Esophagus muscularis mucosa (tissue), 4 donors: ENCODE results near the gene RSU1.

Experiments
- EP300 ChIP-seq: sonication (generic); formaldehyde crosslinking; IDR thresholded peaks from one replicate; pipeline ENCODE4 v1.6.1; 2017; ENCODE audit warnings: antibody characterized with exemption
- POLR2AphosphoS5 ChIP-seq, 2 donors: sonication (generic); formaldehyde crosslinking; IDR thresholded peaks; one replicate each; pipeline ENCODE4 v1.6.1; 2017; ENCODE audit warnings: antibody characterized with exemption in 2 of 2
- TF ChIP-seq, protein P1 (sequence below), 3 experiments: fragments of 200-600 bp in 2 of 3; fragments of 450-650 bp in 1 of 3; sonication (generic) in 2 of 3; IDR thresholded peaks; one replicate each; pipeline ENCODE4 v1.5.1; 2017 to 2019; ENCODE audit warnings: antibody characterized with exemption in 3 of 3, mild to moderate bottlenecking in 2 of 3, moderate library complexity in 1 of 3

DNA sequence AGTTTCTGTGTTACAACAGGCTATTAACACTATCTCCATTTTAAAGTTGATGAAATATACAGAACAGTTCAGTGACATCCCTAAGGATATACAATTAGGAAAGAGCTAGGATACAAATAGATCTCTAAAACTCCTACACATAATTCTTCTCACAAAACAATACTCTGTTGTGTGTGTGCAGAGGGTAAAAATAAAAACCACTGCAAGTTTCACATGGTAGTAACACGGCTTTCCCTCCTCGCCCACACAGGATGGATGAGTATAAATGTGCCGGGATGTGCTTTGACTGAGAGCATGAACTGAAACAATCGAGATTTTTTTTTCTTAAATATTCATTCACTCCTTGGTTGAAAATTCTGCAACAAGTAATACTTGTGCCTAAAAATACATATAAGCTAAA is 164.0 kb downstream of the RSU1 start:
- TF ChIP-seq, protein P1, sequence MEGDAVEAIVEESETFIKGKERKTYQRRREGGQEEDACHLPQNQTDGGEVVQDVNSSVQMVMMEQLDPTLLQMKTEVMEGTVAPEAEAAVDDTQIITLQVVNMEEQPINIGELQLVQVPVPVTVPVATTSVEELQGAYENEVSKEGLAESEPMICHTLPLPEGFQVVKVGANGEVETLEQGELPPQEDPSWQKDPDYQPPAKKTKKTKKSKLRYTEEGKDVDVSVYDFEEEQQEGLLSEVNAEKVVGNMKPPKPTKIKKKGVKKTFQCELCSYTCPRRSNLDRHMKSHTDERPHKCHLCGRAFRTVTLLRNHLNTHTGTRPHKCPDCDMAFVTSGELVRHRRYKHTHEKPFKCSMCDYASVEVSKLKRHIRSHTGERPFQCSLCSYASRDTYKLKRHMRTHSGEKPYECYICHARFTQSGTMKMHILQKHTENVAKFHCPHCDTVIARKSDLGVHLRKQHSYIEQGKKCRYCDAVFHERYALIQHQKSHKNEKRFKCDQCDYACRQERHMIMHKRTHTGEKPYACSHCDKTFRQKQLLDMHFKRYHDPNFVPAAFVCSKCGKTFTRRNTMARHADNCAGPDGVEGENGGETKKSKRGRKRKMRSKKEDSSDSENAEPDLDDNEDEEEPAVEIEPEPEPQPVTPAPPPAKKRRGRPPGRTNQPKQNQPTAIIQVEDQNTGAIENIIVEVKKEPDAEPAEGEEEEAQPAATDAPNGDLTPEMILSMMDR (IDR thresholded peaks at IDR 0.05): no peak
- TF ChIP-seq POLR2AphosphoS5 (IDR thresholded peaks at IDR 0.05) (no peak), EP300 (no peak)
